ENCODE data around the gene TSPEAR. TPM values are rescaled to one million over a fixed set of nuclear protein-coding genes. Genes with fewer than 3 reads are reported as not detected.
"Not testable (repeated sequence)": the region's sequence is repeated elsewhere in the genome, so short reads cannot be mapped to it uniquely, and the experiment has no call there.

TSPEAR gene
- total RNA-seq, 1 experiment from 2014 or later, result not detected

GRCh38 chr21:44594406-44594916 lies 116.9 kb downstream of the TSPEAR start:
- POLR2A ChIA-PET, result no interaction called here
- peaks cover 6% of the 10 kb centered on the region for H3K4me1 Mint-ChIP-seq (ENCODE audit: insufficient read depth, unreplicated experiment)
- peaks cover 5% of the 10 kb centered on the region for H3K36me3 Mint-ChIP-seq (ENCODE audit: insufficient read depth, unreplicated experiment)
- H3K9me3 Mint-ChIP-seq (ENCODE audit: unreplicated experiment), result peaks cover 14% of the 10 kb centered on the region
- no TSS peak for BruUV-seq (replicated peaks)
- intact Hi-C loops (cut with micrococcal nuclease), result no loop called here
- CTCF ChIA-PET, result interaction anchor here (0.6 kb wide), 1 partner anchor 133 kb away, joined by 3 read pairs; no protein-coding TSS in a partner anchor
- no peak for TF ChIP-seq CTCF (IDR thresholded peaks at IDR 0.05; ENCODE audit: unreplicated experiment)
- no peak overlapping the region for H3K4me3 Mint-ChIP-seq (ENCODE audit: unreplicated experiment)
- H3K27ac Mint-ChIP-seq (ENCODE audit: low read depth, unreplicated experiment), result no peak overlapping the region
- peaks cover 23% of the 10 kb centered on the region for H3K27me3 Mint-ChIP-seq (ENCODE audit: insufficient read depth, unreplicated experiment)
- DNase-seq (ENCODE audit: unreplicated experiment), result no peak

GRCh38 chr21:44593598-44594405 lies 117.6 kb downstream of the TSPEAR start:
- H3K27me3 Mint-ChIP-seq (ENCODE audit: insufficient read depth, unreplicated experiment), result peaks cover 23% of the 10 kb centered on the region
- no peak for DNase-seq (ENCODE audit: unreplicated experiment)
- no TSS peak for BruUV-seq (replicated peaks)
- H3K4me3 Mint-ChIP-seq (ENCODE audit: unreplicated experiment), result no peak overlapping the region
- ChIA-PET CTCF (interaction anchor here (0.6 kb wide), 1 partner anchor 133 kb away, joined by 3 read pairs; no protein-coding TSS in a partner anchor), POLR2A (no interaction called here)
- TF ChIP-seq CTCF (IDR thresholded peaks at IDR 0.05; ENCODE audit: unreplicated experiment), result no peak
- peaks cover 12% of the 10 kb centered on the region for H3K9me3 Mint-ChIP-seq (ENCODE audit: unreplicated experiment)
- H3K4me1 Mint-ChIP-seq (ENCODE audit: insufficient read depth, unreplicated experiment), result peaks cover 6% of the 10 kb centered on the region
- peaks cover 5% of the 10 kb centered on the region for H3K36me3 Mint-ChIP-seq (ENCODE audit: insufficient read depth, unreplicated experiment)
- intact Hi-C loops (cut with micrococcal nuclease), result no loop called here
- H3K27ac Mint-ChIP-seq (ENCODE audit: low read depth, unreplicated experiment), result no peak overlapping the region

GRCh38 chr21:44592446-44593311 lies 118.7 kb downstream of the TSPEAR start, which contains the start of gene KRTAP10-6:
Gene KRTAP10-6, minus strand, starts transcription at chr21:44592505. Its CDS starts 21 bp downstream, at chr21:44592484.
- H3K27me3 Mint-ChIP-seq (ENCODE audit: insufficient read depth, unreplicated experiment), result peaks cover 19% of the 10 kb centered on the region
- peaks cover under 1% of the 10 kb centered on the region for H3K4me1 Mint-ChIP-seq (ENCODE audit: insufficient read depth, unreplicated experiment)
- no peak for TF ChIP-seq CTCF (IDR thresholded peaks at IDR 0.05; ENCODE audit: unreplicated experiment)
- H3K36me3 Mint-ChIP-seq (ENCODE audit: insufficient read depth, unreplicated experiment), result peaks cover 5% of the 10 kb centered on the region
- peaks cover under 1% of the 10 kb centered on the region for H3K9me3 Mint-ChIP-seq (ENCODE audit: unreplicated experiment)
- H3K4me3 Mint-ChIP-seq (ENCODE audit: unreplicated experiment), result no peak within 1 kb of the TSS
- H3K27ac Mint-ChIP-seq (ENCODE audit: low read depth, unreplicated experiment), result no peak within 1 kb of the TSS
- no peak for DNase-seq (ENCODE audit: unreplicated experiment)
- no TSS peak for BruUV-seq (replicated peaks)
- intact Hi-C loops (cut with micrococcal nuclease), result no loop called here
- ChIA-PET POLR2A (no interaction called here), CTCF (no interaction called here)

GRCh38 chr21:44591801-44592130 lies 119.6 kb downstream of the TSPEAR start:
- H3K4me3 Mint-ChIP-seq (ENCODE audit: unreplicated experiment); POLR2A ChIA-PET: not testable (repeated sequence)
- CTCF ChIA-PET, result interaction anchor here (0.6 kb wide), 1 partner anchor 148 kb away, joined by 3 read pairs; no protein-coding TSS in a partner anchor

GRCh38 chr21:44590897-44591800 lies 120.2 kb downstream of the TSPEAR start:
- H3K27ac Mint-ChIP-seq (ENCODE audit: low read depth, unreplicated experiment); intact Hi-C loops (cut with micrococcal nuclease); H3K36me3 Mint-ChIP-seq (ENCODE audit: insufficient read depth, unreplicated experiment); H3K9me3 Mint-ChIP-seq (ENCODE audit: unreplicated experiment); H3K4me3 Mint-ChIP-seq (ENCODE audit: unreplicated experiment); DNase-seq (ENCODE audit: unreplicated experiment); BruUV-seq (replicated peaks); H3K4me1 Mint-ChIP-seq (ENCODE audit: insufficient read depth, unreplicated experiment); POLR2A ChIA-PET: not testable (repeated sequence)
- CTCF ChIA-PET, result interaction anchor here (0.6 kb wide), 2 partner anchors 149 to 357 kb away, joined by 3 to 4 read pairs; no protein-coding TSS in a partner anchor
- H3K27me3 Mint-ChIP-seq (ENCODE audit: insufficient read depth, unreplicated experiment), result peaks cover 31% of the 10 kb centered on the region

More at GRCh38 chr21:44591801-44592130, 119.6 kb downstream of the TSPEAR start:
- H3K27ac Mint-ChIP-seq (ENCODE audit: low read depth, unreplicated experiment); H3K4me1 Mint-ChIP-seq (ENCODE audit: insufficient read depth, unreplicated experiment); DNase-seq (ENCODE audit: unreplicated experiment); H3K36me3 Mint-ChIP-seq (ENCODE audit: insufficient read depth, unreplicated experiment); BruUV-seq (replicated peaks); intact Hi-C loops (cut with micrococcal nuclease); H3K9me3 Mint-ChIP-seq (ENCODE audit: unreplicated experiment): not testable (repeated sequence)
- H3K27me3 Mint-ChIP-seq (ENCODE audit: insufficient read depth, unreplicated experiment), result peaks cover 24% of the 10 kb centered on the region
